Neural progenitor cell (in vitro differentiated cells): ENCODE measurements around the gene PITPNM3. TPM values are rescaled to one million over a fixed set of nuclear protein-coding genes. Genes with fewer than 3 reads are reported as not detected.

Source experiments
- DNase-seq: peaks from one replicate; pipeline ENCODE4 v3.0.0-alpha.2; 2016; ENCODE audit warnings: low spot score
- H2AFZ ChIP-seq: fragments of 200-600 bp; sonication (generic); replicated peaks from 2 replicates; pipeline ENCODE4 v1.6.1; 2016; ENCODE audit warnings: antibody characterized with exemption
- H3F3A ChIP-seq: fragments of 200-600 bp; sonication (generic); 2 replicates; pipeline ENCODE4 v1.6.1; 2016; ENCODE audit warnings: antibody characterized with exemption, low read depth
- H3K27ac ChIP-seq: fragments of 200-600 bp; sonication (generic); 2 replicates; pipeline ENCODE4 v1.5.1; 2016; ENCODE audit warnings: mild to moderate bottlenecking
- H3K27me3 ChIP-seq: fragments of 200-600 bp; sonication (generic); 2 replicates; pipeline ENCODE4 v1.6.1; 2016; ENCODE audit warnings: mild to moderate bottlenecking, moderate library complexity
- H3K36me3 ChIP-seq: fragments of 200-600 bp; sonication (generic); 2 replicates; pipeline ENCODE4 v1.5.1; 2016
- H3K4me1 ChIP-seq: fragments of 200-600 bp; sonication (generic); 2 replicates; pipeline ENCODE4 v1.6.1; 2016; ENCODE audit warnings: mixed run types
- H3K4me2 ChIP-seq: fragments of 200-600 bp; sonication (generic); 2 replicates; pipeline ENCODE4 v1.6.1; 2016
- H3K4me3 ChIP-seq: fragments of 200-600 bp; sonication (generic); 2 replicates; pipeline ENCODE4 v1.5.1; 2016
- H3K79me2 ChIP-seq: fragments of 200-600 bp; sonication (generic); 2 replicates; pipeline ENCODE4 v1.6.1; 2016; ENCODE audit warnings: low read depth
- H3K9ac ChIP-seq: fragments of 200-600 bp; sonication (generic); 2 replicates; pipeline ENCODE4 v1.6.1; 2016
- H3K9me3 ChIP-seq: fragments of 200-600 bp; sonication (generic); 2 replicates; pipeline ENCODE4 v1.5.1; 2016; ENCODE audit warnings: low read depth
- H4K20me1 ChIP-seq: fragments of 200-600 bp; sonication (generic); 2 replicates; pipeline ENCODE4 v1.6.1; 2016; ENCODE audit warnings: low read depth
- H3K27ac Mint-ChIP-seq: 3 replicates; pipeline ENCODE4 v1.8.0; 2021; ENCODE audit warnings: mixed read lengths
- H3K27me3 Mint-ChIP-seq: 2 replicates; pipeline ENCODE4 v1.8.0; 2022; ENCODE audit warnings: low read depth, mild to moderate bottlenecking, inconsistent platforms, moderate library complexity, mixed read lengths; ENCODE audit not compliant: insufficient read depth
- H3K36me3 Mint-ChIP-seq: 3 replicates; pipeline ENCODE4 v1.8.0; 2021; ENCODE audit warnings: mixed read lengths
- H3K4me1 Mint-ChIP-seq: 3 replicates; pipeline ENCODE4 v1.8.0; 2021; ENCODE audit warnings: mixed read lengths
- H3K4me3 Mint-ChIP-seq: 3 replicates; pipeline ENCODE4 v1.8.0; 2021; ENCODE audit warnings: mild to moderate bottlenecking, moderate library complexity, mixed read lengths
- H3K9me3 Mint-ChIP-seq: 3 replicates; pipeline ENCODE4 v1.8.0; 2020; ENCODE audit warnings: mixed read lengths
- CTCF ChIP-seq: fragments of 200-600 bp; sonication (generic); IDR thresholded peaks from 2 replicates; pipeline ENCODE4 v1.5.1; 2017; ENCODE audit warnings: antibody characterized with exemption, mild to moderate bottlenecking
- EZH2 ChIP-seq: fragments of 200-600 bp; sonication (generic); IDR thresholded peaks from 2 replicates; pipeline ENCODE4 v1.6.1; 2017; ENCODE audit warnings: antibody characterized with exemption, mild to moderate bottlenecking, moderate library complexity
- EZH2phosphoT487 ChIP-seq: fragments of 200-600 bp; sonication (generic); IDR thresholded peaks from 2 replicates; pipeline ENCODE4 v1.6.1; 2017; ENCODE audit warnings: antibody characterized with exemption
- total RNA-seq: library from RNA; depleted of rRNA; stranded (reverse); fragments of >200 nt; gene quantifications from 2 replicates; pipeline ENCODE4 v1.2.3, GENCODE V29; 2015; ENCODE audit warnings: low replicate concordance

PITPNM3 gene
- total RNA-seq, 1 donor from 2014 or later = 2.8 TPM

- H3K4me3 Mint-ChIP-seq = peak overlapping the region; percentile 50
These were observed 83.1 kb downstream of the PITPNM3 start for GRCh38 chr17:6473128-6473767.

DNA sequence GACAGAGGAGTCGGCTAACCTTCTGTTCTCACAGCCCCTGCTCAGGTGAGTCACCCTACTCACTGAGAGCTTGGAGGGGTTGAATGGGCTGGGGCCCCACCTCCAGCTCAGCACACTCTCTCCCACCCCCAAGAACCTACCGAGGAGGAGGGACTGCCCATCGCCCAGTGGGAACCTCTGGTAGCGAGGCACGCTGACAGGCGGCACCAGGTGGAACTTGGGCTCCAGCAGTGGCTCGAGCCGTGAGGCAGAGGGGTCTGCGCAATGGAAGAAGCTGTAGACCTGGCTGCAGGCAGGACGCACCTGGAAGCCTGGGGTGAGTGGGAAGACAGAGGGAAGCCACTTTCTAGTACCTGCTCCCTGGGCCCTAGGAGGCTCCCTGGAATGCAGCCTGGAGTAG, 83.8 kb downstream of the PITPNM3 start:
- H3K9ac ChIP-seq = no peak overlapping the region
- H3F3A ChIP-seq = peaks cover 17% of the 10 kb centered on the region
- H3K36me3 ChIP-seq = no peaks in the 10 kb centered on the region
- Mint-ChIP-seq H3K36me3 (peaks cover 2% of the 10 kb centered on the region), H3K4me1 (peaks cover 38% of the 10 kb centered on the region), H3K9me3 (no peaks in the 10 kb centered on the region), H3K27me3 (peaks cover 20% of the 10 kb centered on the region), H3K4me3 (no peak overlapping the region), H3K27ac (no peak overlapping the region)
- no peaks in the 10 kb centered on the region for H4K20me1 ChIP-seq
- DNase-seq = no peak
- no peak for TF ChIP-seq EZH2
- H3K27me3 ChIP-seq = no peaks in the 10 kb centered on the region
- peak overlapping the region; percentile 56 for H3K4me2 ChIP-seq
- H3K27ac ChIP-seq = no peak overlapping the region
- no peaks in the 10 kb centered on the region for H3K9me3 ChIP-seq
- H2AFZ ChIP-seq = peak overlapping the region; percentile 70
- H3K79me2 ChIP-seq = no peaks in the 10 kb centered on the region
- no peak overlapping the region for H3K4me3 ChIP-seq
- peaks cover 34% of the 10 kb centered on the region for H3K4me1 ChIP-seq

More at GRCh38 chr17:6473128-6473767, 83.1 kb downstream of the PITPNM3 start:
- Histone ChIP-seq H3K27me3 (no peaks in the 10 kb centered on the region), H3K4me1 (peaks cover 34% of the 10 kb centered on the region), H3F3A (peaks cover 17% of the 10 kb centered on the region), H3K9ac (no peak overlapping the region), H4K20me1 (no peaks in the 10 kb centered on the region), H3K79me2 (no peaks in the 10 kb centered on the region), H3K4me3 (no peak overlapping the region), H3K4me2 (peak overlapping the region; percentile 56), H3K9me3 (no peaks in the 10 kb centered on the region), H2AFZ (peak overlapping the region; percentile 70), H3K36me3 (no peaks in the 10 kb centered on the region), H3K27ac (no peak overlapping the region)
- Mint-ChIP-seq H3K4me1 (peaks cover 38% of the 10 kb centered on the region), H3K27ac (peak overlapping the region; percentile 96), H3K9me3 (no peaks in the 10 kb centered on the region), H3K27me3 (peaks cover 20% of the 10 kb centered on the region), H3K36me3 (no peaks in the 10 kb centered on the region)
- TF ChIP-seq EZH2phosphoT487 = no peak
- peak; percentile 98 for TF ChIP-seq CTCF
- no peak for TF ChIP-seq EZH2
- peak; percentile 87 for DNase-seq

GRCh38 chr17:6471531-6472465, 84.6 kb downstream of the PITPNM3 start:
- Mint-ChIP-seq H3K27me3 (peaks cover 20% of the 10 kb centered on the region), H3K4me3 (peak overlapping the region; percentile 71), H3K27ac (no peak overlapping the region), H3K9me3 (no peaks in the 10 kb centered on the region), H3K4me1 (peaks cover 34% of the 10 kb centered on the region), H3K36me3 (peaks cover 2% of the 10 kb centered on the region)
- Histone ChIP-seq H3K79me2 (no peaks in the 10 kb centered on the region), H4K20me1 (no peaks in the 10 kb centered on the region), H3K9ac (no peak overlapping the region), H3K4me1 (peaks cover 34% of the 10 kb centered on the region), H3K9me3 (no peaks in the 10 kb centered on the region), H2AFZ (no peak overlapping the region), H3K27ac (peak overlapping the region; percentile 8), H3K4me2 (peak overlapping the region; percentile 56), H3K27me3 (no peaks in the 10 kb centered on the region), H3F3A (peaks cover 17% of the 10 kb centered on the region), H3K36me3 (no peaks in the 10 kb centered on the region), H3K4me3 (no peak overlapping the region)
- peak; percentile 83 for DNase-seq
- TF ChIP-seq CTCF (no peak), EZH2phosphoT487 (no peak), EZH2 (no peak)
